Smooth muscle cell (in vitro differentiated cells): Measurements from ENCODE around the gene SUPT4H1. TPM values are rescaled to one million over a fixed set of nuclear protein-coding genes. Genes with fewer than 3 reads are reported as not detected.

Experiments
- DNase-seq: peaks from one replicate; lab custom pipeline; 2025; ENCODE audit not compliant: unreplicated experiment; lab: John Stamatoyannopoulos, UW
- H2AFZ ChIP-seq: fragments of 200-600 bp; sonication (generic); 2 replicates; pipeline ENCODE4 v1.6.0; 2016; ENCODE audit warnings: antibody characterized with exemption, low read depth, mild to moderate bottlenecking
- H3F3A ChIP-seq: fragments of 200-600 bp; sonication (generic); 2 replicates; pipeline ENCODE4 v1.6.0; 2017; ENCODE audit warnings: antibody characterized with exemption, low read depth
- H3K27ac ChIP-seq: fragments of 200-600 bp; sonication (generic); 2 replicates; pipeline ENCODE4 v1.5.1; 2016; ENCODE audit warnings: low read depth, mild to moderate bottlenecking
- H3K27me3 ChIP-seq: fragments of 200-600 bp; sonication (generic); 2 replicates; pipeline ENCODE4 v1.6.1; 2016; ENCODE audit warnings: low read depth, mild to moderate bottlenecking
- H3K36me3 ChIP-seq: fragments of 200-600 bp; sonication (generic); 2 replicates; pipeline ENCODE4 v1.5.1; 2016; ENCODE audit warnings: low read depth
- H3K4me1 ChIP-seq: fragments of 200-600 bp; sonication (generic); 2 replicates; pipeline ENCODE4 v1.5.1; 2016; ENCODE audit warnings: low read depth
- H3K4me2 ChIP-seq: fragments of 200-600 bp; sonication (generic); 2 replicates; pipeline ENCODE4 v1.6.0; 2016; ENCODE audit warnings: mild to moderate bottlenecking
- H3K4me3 ChIP-seq: fragments of 200-600 bp; sonication (generic); 2 replicates; pipeline ENCODE4 v1.5.1; 2016; ENCODE audit warnings: mild to moderate bottlenecking
- H3K79me2 ChIP-seq: fragments of 200-600 bp; sonication (generic); 2 replicates; pipeline ENCODE4 v1.6.0; 2016; ENCODE audit warnings: low read depth, mild to moderate bottlenecking
- H3K9ac ChIP-seq: fragments of 200-600 bp; sonication (generic); 2 replicates; pipeline ENCODE4 v1.6.0; 2016; ENCODE audit warnings: low read depth
- H3K9me3 ChIP-seq: fragments of 200-600 bp; sonication (generic); replicated peaks from 2 replicates; pipeline ENCODE4 v1.5.1; 2016; ENCODE audit warnings: low read depth
- H4K20me1 ChIP-seq: fragments of 200-600 bp; sonication (generic); 2 replicates; pipeline ENCODE4 v1.6.0; 2016; ENCODE audit warnings: low read depth
- CTCF ChIP-seq: fragments of 200-600 bp; sonication (generic); IDR thresholded peaks from 2 replicates; pipeline ENCODE4 v1.5.1; 2017; ENCODE audit warnings: borderline replicate concordance, mild to moderate bottlenecking, antibody characterized with exemption; ENCODE audit not compliant: insufficient read depth, poor library complexity, severe bottlenecking
- WGBS: methylation state at CpG from one replicate; pipeline ENCODE4 v1.1.7; 2016; ENCODE audit warnings: low lambda C conversion rate; 5-methylcytosine and 5-hydroxymethylcytosine counted together
- polyA plus RNA-seq: library from polyadenylated mRNA; unstranded; fragments of >200 nt; fragmentation: Nextera tagmentation; extraction: Ambion mirVana; gene quantifications from 2 replicates; pipeline ENCODE4 v1.2.1, GENCODE V29; 2016
- total RNA-seq: library from RNA; depleted of rRNA; stranded (reverse); fragments of >200 nt; gene quantifications from 2 replicates; pipeline ENCODE4 v1.2.3, GENCODE V29; 2014

Gene SUPT4H1
- total and polyA plus RNA-seq, 2 experiments from 2014 or later, result 66.1 to 107 TPM

GRCh38 chr17:58363457-58364185 is 11.6 kb upstream of the SUPT4H1 start:
- Histone ChIP-seq H4K20me1 (no peaks in the 10 kb centered on the region), H3K79me2 (no peaks in the 10 kb centered on the region), H3K4me2 (no peak overlapping the region), H2AFZ (no peak overlapping the region), H3F3A (peaks cover 5% of the 10 kb centered on the region), H3K9me3 (no peaks in the 10 kb centered on the region), H3K27ac (no peak overlapping the region), H3K4me3 (no peak overlapping the region), H3K27me3 (no peaks in the 10 kb centered on the region), H3K9ac (no peak overlapping the region), H3K36me3 (no peaks in the 10 kb centered on the region), H3K4me1 (peaks cover 9% of the 10 kb centered on the region)
- no peak for DNase-seq
- TF ChIP-seq CTCF, result no peak
- WGBS, result 89% methylated on average over 8 of the region's 8 CpGs

GRCh38 chr17:58362368-58363014 is 10.5 kb upstream of the SUPT4H1 start:
- Histone ChIP-seq H3K27me3 (no peaks in the 10 kb centered on the region), H3K79me2 (no peaks in the 10 kb centered on the region), H4K20me1 (no peaks in the 10 kb centered on the region), H3F3A (peaks cover 5% of the 10 kb centered on the region), H3K4me3 (no peak overlapping the region), H3K4me1 (peaks cover 9% of the 10 kb centered on the region), H3K4me2 (no peak overlapping the region), H3K27ac (no peak overlapping the region), H3K9ac (no peak overlapping the region), H3K36me3 (no peaks in the 10 kb centered on the region), H3K9me3 (no peaks in the 10 kb centered on the region), H2AFZ (no peak overlapping the region)
- no peak for DNase-seq
- TF ChIP-seq CTCF, result no peak
- WGBS, result 97% methylated on average over 16 of the region's 16 CpGs

- H4K20me1 ChIP-seq, result no peaks in the 10 kb centered on the region
- H3K27me3 ChIP-seq, result no peaks in the 10 kb centered on the region
- H3K9ac ChIP-seq, result no peak overlapping the region
- no peak overlapping the region for H3K4me2 ChIP-seq
- H3K27ac ChIP-seq, result no peak overlapping the region
- H3K9me3 ChIP-seq, result no peaks in the 10 kb centered on the region
- TF ChIP-seq CTCF, result no peak
- DNase-seq, result no peak
- no peak overlapping the region for H2AFZ ChIP-seq
- no peaks in the 10 kb centered on the region for H3K79me2 ChIP-seq
- H3K4me3 ChIP-seq, result no peak overlapping the region
- 81% methylated on average over 5 of the region's 5 CpGs for WGBS
- peaks cover 9% of the 10 kb centered on the region for H3K4me1 ChIP-seq
- H3F3A ChIP-seq, result no peaks in the 10 kb centered on the region
- H3K36me3 ChIP-seq, result no peaks in the 10 kb centered on the region
Observed at GRCh38 chr17:58360296-58361063, 8.5 kb upstream of the SUPT4H1 start.
